K562 (cell line): ENCODE results near the gene VDAC2.

Source experiments
- CBX1 ChIP-seq: sonication (generic); IDR thresholded peaks from 2 replicates; pipeline ENCODE4 v1.6.1; 2016; ENCODE audit warnings: antibody characterized with exemption, low read depth, mild to moderate bottlenecking
- CEBPB ChIP-seq: fragments of 450-650 bp; IDR thresholded peaks from 2 replicates; pipeline ENCODE4 v1.6.1; 2016; ENCODE audit warnings: missing genetic modification characterization, missing compliant biosample characterization
- CTCF ChIP-seq, 3 experiments: IDR thresholded peaks in 2 of 3; conservative IDR thresholded peaks in 1 of 3; 2 replicates each; pipeline ENCODE4 v1.5.1; 2011 to 2012; ENCODE audit warnings: low read length in 3 of 3, mild to moderate bottlenecking in 3 of 3, control low read depth in 2 of 3, improper control_type of control experiment in 1 of 3, inconsistent platforms in 1 of 3, low read depth in 1 of 3, mixed read lengths in 1 of 3, moderate library complexity in 1 of 3; ENCODE audit not compliant: insufficient read depth in 2 of 3
- EP300 ChIP-seq: IDR thresholded peaks from 2 replicates; pipeline ENCODE4 v1.6.1; 2012; ENCODE audit warnings: low read length, improper control_type of control experiment
- NFIC ChIP-seq: fragments of 450-650 bp; IDR thresholded peaks from 2 replicates; pipeline ENCODE4 v1.6.1; 2017; ENCODE audit warnings: mild to moderate bottlenecking, inconsistent platforms
- NR1H2 ChIP-seq: sonication (generic); formaldehyde crosslinking; IDR thresholded peaks from 2 replicates; pipeline ENCODE4 v1.4.0; 2020; ENCODE audit warnings: mild to moderate bottlenecking, missing genetic modification reagents
- NR3C1 ChIP-seq: sonication (generic); formaldehyde crosslinking; IDR thresholded peaks from 2 replicates; pipeline ENCODE4 v1.8.1; 2022; ENCODE audit warnings: missing genetic modification reagents
- POLR2AphosphoS5 ChIP-seq: IDR thresholded peaks from 2 replicates; pipeline ENCODE4 v1.6.1; 2011; ENCODE audit warnings: mild to moderate bottlenecking, low read depth, low read length, moderate library complexity; ENCODE audit not compliant: control insufficient read depth, insufficient read depth
- ZBTB33 ChIP-seq: sonication (generic); formaldehyde crosslinking; IDR thresholded peaks from 2 replicates; pipeline ENCODE4 v1.8.1; 2023; ENCODE audit warnings: mild to moderate bottlenecking, missing genetic modification reagents
- ZNF263 ChIP-seq: sonication (generic); formaldehyde crosslinking; IDR thresholded peaks from 2 replicates; pipeline ENCODE4 v1.8.0; 2022; ENCODE audit warnings: mild to moderate bottlenecking, missing genetic modification reagents, borderline replicate concordance

- TF ChIP-seq NFIC (peak; percentile 65), ZNF263 (CRISPR knock-in tag) (peak; percentile 99), NR3C1 (no peak), CTCF (IDR thresholded peaks at IDR 0.05 in 2 of 3, conservative IDR thresholded peaks at IDR 0.05 in 1 of 3; ENCODE audit: insufficient read depth in 2 of 3, low read depth in 1 of 3, low read length in 3 of 3) (peak in 2 of 3 experiments; percentile 9 to 19; a peak in 1 of 6 replicates), CEBPB (tag) (peak; percentile 91), CBX1 (no peak), EP300 (peak; percentile 75), NR1H2 (CRISPR knock-in tag) (no peak), ZBTB33 (no peak), POLR2AphosphoS5 (peak; percentile 55; the same call in 1 of the 2 replicates)
Observed at GRCh38 chr10:75191821-75192568, 18.6 kb upstream of the VDAC2 start.
